GM23248 (cell line): ENCODE data around the gene BAZ2B. TPM values are rescaled to one million over a fixed set of nuclear protein-coding genes. Genes with fewer than 3 reads are reported as not detected.

Experiments used
- DNase-seq: peaks from one replicate; pipeline ENCODE4 v3.0.0-alpha.2; 2015
- H2AFZ ChIP-seq: fragments of 200-600 bp; sonication (generic); 2 replicates; pipeline ENCODE4 v1.6.1; 2016; ENCODE audit warnings: antibody characterized with exemption
- H3F3A ChIP-seq: fragments of 200-600 bp; sonication (generic); 2 replicates; pipeline ENCODE4 v1.6.1; 2016; ENCODE audit warnings: mild to moderate bottlenecking, antibody characterized with exemption, mixed run types; ENCODE audit not compliant: insufficient read depth
- H3K27ac ChIP-seq: fragments of 200-600 bp; sonication (generic); 2 replicates; pipeline ENCODE4 v1.5.1; 2016; ENCODE audit warnings: mild to moderate bottlenecking
- H3K27me3 ChIP-seq: fragments of 200-600 bp; sonication (generic); replicated peaks from 2 replicates; pipeline ENCODE4 v1.6.1; 2016; ENCODE audit warnings: mild to moderate bottlenecking; ENCODE audit not compliant: insufficient read depth
- H3K36me3 ChIP-seq: fragments of 200-600 bp; sonication (generic); 2 replicates; pipeline ENCODE4 v1.6.1; 2016; ENCODE audit warnings: low read depth, mild to moderate bottlenecking
- H3K4me1 ChIP-seq: fragments of 200-600 bp; sonication (generic); 2 replicates; pipeline ENCODE4 v1.6.1; 2016; ENCODE audit warnings: mild to moderate bottlenecking; ENCODE audit not compliant: insufficient read depth
- H3K4me2 ChIP-seq: fragments of 200-600 bp; sonication (generic); one replicate; pipeline ENCODE4 v1.6.1; 2016; ENCODE audit warnings: mild to moderate bottlenecking; ENCODE audit not compliant: unreplicated experiment
- H3K4me3 ChIP-seq: fragments of 200-600 bp; sonication (generic); 2 replicates; pipeline ENCODE4 v1.5.1; 2016; ENCODE audit warnings: mild to moderate bottlenecking
- H3K79me2 ChIP-seq: fragments of 200-600 bp; sonication (generic); 2 replicates; pipeline ENCODE4 v1.6.1; 2016; ENCODE audit warnings: mild to moderate bottlenecking; ENCODE audit not compliant: insufficient read depth
- H3K9ac ChIP-seq: fragments of 200-600 bp; sonication (generic); 2 replicates; pipeline ENCODE4 v1.6.1; 2016; ENCODE audit warnings: mild to moderate bottlenecking
- H3K9me2 ChIP-seq: fragments of 200-600 bp; sonication (generic); 2 replicates; pipeline ENCODE4 v1.6.1; 2016; ENCODE audit warnings: mixed run types, mild to moderate bottlenecking, moderate library complexity; ENCODE audit not compliant: insufficient read depth
- H3K9me3 ChIP-seq: fragments of 200-600 bp; sonication (generic); one replicate; pipeline ENCODE4 v1.6.1; 2017; ENCODE audit warnings: low read depth
- H4K20me1 ChIP-seq: fragments of 200-600 bp; sonication (generic); 2 replicates; pipeline ENCODE4 v1.6.0; 2016; ENCODE audit not compliant: insufficient read depth
- EZH2 ChIP-seq: fragments of 200-600 bp; sonication (generic); IDR thresholded peaks from 2 replicates; pipeline ENCODE4 v1.6.1; 2018; ENCODE audit warnings: antibody characterized with exemption, mild to moderate bottlenecking; ENCODE audit not compliant: insufficient read depth, poor library complexity, severe bottlenecking
- EZH2phosphoT487 ChIP-seq: fragments of 200-600 bp; sonication (generic); IDR thresholded peaks from 2 replicates; pipeline ENCODE4 v1.6.1; 2018; ENCODE audit warnings: antibody characterized with exemption, moderate library complexity, mild to moderate bottlenecking, low read depth; ENCODE audit not compliant: insufficient read depth
- WGBS, 2 experiments: methylation state at CpG; one replicate each; pipeline ENCODE4 v1.1.6; 2015 to 2017; ENCODE audit warnings: low lambda C conversion rate in 2 of 2, low coverage in 1 of 2; ENCODE audit errors: missing lambda C conversion rate in 2 of 2; 5-methylcytosine and 5-hydroxymethylcytosine counted together
- in situ Hi-C: fragments of 300-500 bp; cut with MboI; formaldehyde crosslinking; loops from 2 replicates; pipeline ENCODE4 v1.15.0; 2020
- polyA plus RNA-seq: library from polyadenylated mRNA; unstranded; fragments of >200 nt; fragmentation: Nextera tagmentation; extraction: Ambion mirVana; gene quantifications from 2 replicates; pipeline ENCODE4 v1.2.1, GENCODE V29; 2016
- total RNA-seq: library from RNA; depleted of rRNA; stranded (reverse); fragments of >200 nt; shearing (Covaris generic); gene quantifications from 2 replicates; pipeline ENCODE4 v1.2.3, GENCODE V29; 2014

BAZ2B gene
- total and polyA plus RNA-seq, 2 experiments from 2014 or later, result 17.0 to 20.5 TPM

- H3K9ac ChIP-seq, result no peak overlapping the region
- in situ Hi-C loops, result no loop called here
- no peak overlapping the region for H3K4me3 ChIP-seq
- DNase-seq, result peak; percentile 3
- no peaks in the 10 kb centered on the region for H3K9me3 ChIP-seq
- H3K36me3 ChIP-seq, result no peaks in the 10 kb centered on the region
- H2AFZ ChIP-seq, result no peak overlapping the region
- peaks cover 6% of the 10 kb centered on the region; the same call in 1 of the 2 replicates for H3K4me1 ChIP-seq
- TF ChIP-seq EZH2 (no peak), EZH2phosphoT487 (no peak)
- no peaks in the 10 kb centered on the region for H3K27me3 ChIP-seq
- H4K20me1 ChIP-seq, result no peaks in the 10 kb centered on the region
- 96 to 99% methylated on average over 2 of the region's 2 CpGs for WGBS, 2 experiments
- H3F3A ChIP-seq, result no peaks in the 10 kb centered on the region
- H3K4me2 ChIP-seq, result no peak overlapping the region
- peaks cover 23% of the 10 kb centered on the region; the same call in 1 of the 2 replicates for H3K79me2 ChIP-seq
- no peaks in the 10 kb centered on the region for H3K9me2 ChIP-seq
- 0 out of 2 replicates have a peak overlapping the region, but pooled peaks have one; percentile 3 for H3K27ac ChIP-seq
Observed at GRCh38 chr2:159561786-159562185, 54.6 kb downstream of the BAZ2B start.

DNA sequence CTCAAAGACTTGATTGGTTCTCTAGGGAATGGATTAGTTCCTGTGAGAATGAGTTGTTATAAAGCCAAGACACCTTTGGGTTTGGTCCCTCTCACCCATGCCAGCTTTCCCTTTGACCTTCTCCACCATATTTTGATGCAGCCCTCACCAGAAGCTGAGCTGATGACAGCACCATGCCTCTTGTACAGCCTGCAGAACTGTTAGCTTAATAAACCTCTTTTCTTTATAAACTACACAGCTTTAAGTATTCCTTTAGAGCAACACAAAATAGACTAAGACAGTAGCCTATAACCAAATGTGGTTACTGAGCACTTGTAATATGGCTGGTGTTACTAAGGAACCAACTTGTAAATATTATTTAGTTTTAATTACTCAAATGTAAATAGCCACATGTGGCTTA lies 55.1 kb downstream of the BAZ2B start:
- no peak overlapping the region for H3K27ac ChIP-seq
- no peaks in the 10 kb centered on the region for H3F3A ChIP-seq
- H3K4me2 ChIP-seq, result no peak overlapping the region
- H4K20me1 ChIP-seq, result no peaks in the 10 kb centered on the region
- peaks cover 6% of the 10 kb centered on the region; the same call in 1 of the 2 replicates for H3K4me1 ChIP-seq
- H3K9ac ChIP-seq, result no peak overlapping the region
- no peaks in the 10 kb centered on the region for H3K36me3 ChIP-seq
- H2AFZ ChIP-seq, result no peak overlapping the region
- no peak for DNase-seq
- no peaks in the 10 kb centered on the region for H3K9me3 ChIP-seq
- TF ChIP-seq EZH2, result no peak
- no peak for TF ChIP-seq EZH2phosphoT487
- H3K27me3 ChIP-seq, result no peaks in the 10 kb centered on the region
- no peaks in the 10 kb centered on the region for H3K9me2 ChIP-seq
- in situ Hi-C loops, result no loop called here
- no peak overlapping the region for H3K4me3 ChIP-seq
- H3K79me2 ChIP-seq, result peaks cover 21% of the 10 kb centered on the region; the same call in 1 of the 2 replicates

- 87 to 91% methylated on average over 4 of the region's 4 CpGs for WGBS, 2 experiments
- H3K9ac ChIP-seq, result no peak overlapping the region
- H3K27me3 ChIP-seq, result no peaks in the 10 kb centered on the region
- no peak overlapping the region for H3K4me3 ChIP-seq
- H3K9me3 ChIP-seq, result no peaks in the 10 kb centered on the region
- in situ Hi-C loops, result no loop called here
- no peak overlapping the region for H3K4me2 ChIP-seq
- no peak for DNase-seq
- no peaks in the 10 kb centered on the region for H3K36me3 ChIP-seq
- H3K79me2 ChIP-seq, result peaks cover 19% of the 10 kb centered on the region; the same call in 1 of the 2 replicates
- no peaks in the 10 kb centered on the region for H3F3A ChIP-seq
- no peaks in the 10 kb centered on the region for H4K20me1 ChIP-seq
- no peak overlapping the region for H3K27ac ChIP-seq
- H3K4me1 ChIP-seq, result peaks cover 6% of the 10 kb centered on the region; the same call in 1 of the 2 replicates
- H3K9me2 ChIP-seq, result no peaks in the 10 kb centered on the region
- TF ChIP-seq EZH2, result no peak
- no peak overlapping the region for H2AFZ ChIP-seq
Observed at GRCh38 chr2:159559034-159559433, 57.3 kb downstream of the BAZ2B start.

DNA sequence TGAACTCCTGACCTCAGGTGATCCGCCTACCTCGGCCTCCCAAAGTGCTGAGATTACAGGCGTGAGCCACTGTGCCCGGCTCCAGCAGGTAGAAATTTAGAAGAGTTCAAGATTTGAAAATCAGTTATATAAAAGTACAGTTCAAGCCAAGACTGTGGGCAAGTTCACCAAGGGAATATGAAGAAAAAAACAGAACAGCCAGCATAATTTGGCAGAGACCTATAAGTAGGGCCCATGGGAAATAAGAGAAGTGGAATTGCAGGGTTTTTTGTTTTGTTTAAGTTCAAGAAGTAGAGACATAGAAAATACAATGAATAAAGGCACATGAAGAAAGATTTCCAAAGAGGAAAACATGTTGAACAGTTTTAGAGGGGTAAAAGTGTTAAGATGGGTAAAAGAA lies 57.9 kb downstream of the BAZ2B start:
- Histone ChIP-seq H3K4me1 (peaks cover 6% of the 10 kb centered on the region; the same call in 1 of the 2 replicates), H3K27ac (no peak overlapping the region), H3F3A (no peaks in the 10 kb centered on the region), H3K9me2 (no peaks in the 10 kb centered on the region), H3K9ac (no peak overlapping the region), H3K4me3 (no peak overlapping the region), H2AFZ (no peak overlapping the region), H3K4me2 (no peak overlapping the region), H3K79me2 (peaks cover 19% of the 10 kb centered on the region; the same call in 1 of the 2 replicates), H3K36me3 (no peaks in the 10 kb centered on the region), H3K27me3 (no peaks in the 10 kb centered on the region), H4K20me1 (no peaks in the 10 kb centered on the region), H3K9me3 (no peaks in the 10 kb centered on the region)
- DNase-seq, result no peak
- in situ Hi-C loops, result no loop called here
- WGBS, 2 experiments, result 86 to 91% methylated on average over 4 of the region's 4 CpGs
- TF ChIP-seq EZH2phosphoT487, result no peak
- TF ChIP-seq EZH2, result no peak

DNA sequence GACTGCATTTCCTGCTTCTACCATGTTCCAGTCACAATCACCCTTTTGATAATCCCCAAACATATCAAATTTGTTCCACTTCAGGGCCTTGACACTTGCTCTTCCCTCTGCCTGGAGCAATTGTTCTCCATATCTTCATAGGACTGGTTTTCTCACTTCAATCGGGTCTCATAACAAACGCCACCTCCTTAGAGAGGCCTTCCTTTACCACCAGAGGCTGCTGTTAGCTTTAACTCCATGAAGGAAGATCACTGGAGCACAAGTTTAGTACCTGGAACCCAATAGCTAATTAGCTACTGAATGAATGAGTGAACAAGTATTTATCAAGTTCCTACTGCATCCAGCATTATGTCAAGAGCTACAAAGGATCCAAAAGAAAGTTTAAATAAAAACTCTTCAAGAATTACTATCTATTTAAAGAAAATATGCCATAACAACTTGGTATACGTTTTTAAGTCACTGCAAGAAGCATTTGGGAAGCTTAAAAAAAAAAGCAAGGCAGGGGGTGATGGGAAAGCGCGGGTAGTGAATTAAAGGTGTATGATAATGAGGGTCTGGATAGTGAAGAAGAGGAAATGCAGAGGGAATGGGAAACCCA lies 58.8 kb downstream of the BAZ2B start:
- Histone ChIP-seq H3K36me3 (no peaks in the 10 kb centered on the region), H3K9me2 (no peaks in the 10 kb centered on the region), H3F3A (no peaks in the 10 kb centered on the region), H4K20me1 (no peaks in the 10 kb centered on the region), H3K4me1 (peaks cover 6% of the 10 kb centered on the region; the same call in 1 of the 2 replicates), H3K4me2 (no peak overlapping the region), H3K9me3 (no peaks in the 10 kb centered on the region), H2AFZ (no peak overlapping the region), H3K27me3 (no peaks in the 10 kb centered on the region), H3K9ac (no peak overlapping the region), H3K4me3 (no peak overlapping the region), H3K79me2 (peaks cover 12% of the 10 kb centered on the region; the same call in 1 of the 2 replicates), H3K27ac (no peak overlapping the region)
- TF ChIP-seq EZH2phosphoT487 (no peak), EZH2 (no peak)
- 70 to 76% methylated on average over 5 of the region's 5 CpGs for WGBS, 2 experiments
- in situ Hi-C loops, result no loop called here
- DNase-seq, result peak; percentile 25
